ENCODE results near the gene KIAA0513.

KIAA0513 gene

GRCh38 chr16:85036236-85037049, 8.8 kb downstream of the KIAA0513 start:
- peak; percentile 61 for DNase-seq (ENCODE audit: low read depth)
- H3K4me3 ChIP-seq (ENCODE audit: low read depth, low read length) = no peak overlapping the region
- no peak for TF ChIP-seq CTCF (conservative IDR thresholded peaks at IDR 0.05; ENCODE audit: low read depth, low read length)

DNA sequence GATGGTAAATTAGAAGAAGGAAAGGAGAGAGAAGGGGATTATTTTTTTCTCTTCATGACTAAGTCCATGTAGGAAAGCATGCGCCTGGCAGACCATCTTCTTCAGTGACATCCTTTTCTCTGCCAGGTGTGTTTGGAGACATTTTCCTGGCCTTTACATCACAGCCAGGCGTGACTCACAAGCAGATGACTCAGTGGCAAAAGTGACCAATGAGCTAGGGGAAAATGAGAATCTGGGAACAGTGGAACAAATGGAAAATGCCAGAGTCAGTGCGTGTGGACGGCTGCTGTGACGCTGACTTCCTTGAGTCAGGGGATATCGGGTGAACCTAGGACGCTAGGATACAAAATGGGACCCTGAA, 9.4 kb downstream of the KIAA0513 start:
- peak; percentile 72 for DNase-seq (ENCODE audit: low read depth)
- no peak for TF ChIP-seq CTCF (conservative IDR thresholded peaks at IDR 0.05; ENCODE audit: low read depth, low read length)
- H3K4me3 ChIP-seq (ENCODE audit: low read depth, low read length) = no peak overlapping the region

DNA sequence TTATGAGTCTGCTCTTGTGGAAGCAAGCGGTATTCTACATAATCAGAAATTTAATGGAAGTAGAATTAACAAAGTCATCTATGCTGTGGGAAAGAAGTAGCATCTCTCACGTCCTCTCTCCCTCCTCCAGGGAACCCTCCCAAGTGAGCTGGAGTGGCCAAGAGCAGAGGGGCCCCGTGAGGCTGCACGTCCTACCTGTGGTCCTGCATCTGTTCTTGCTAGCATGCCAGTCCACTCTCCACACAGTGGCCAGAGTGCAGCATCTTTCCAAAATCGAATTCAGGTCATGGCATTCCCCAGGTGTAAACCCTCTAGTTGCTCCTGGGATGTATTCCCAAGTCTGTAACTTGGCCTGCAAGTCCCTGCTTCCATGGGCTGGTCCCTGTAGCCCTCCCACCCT, 10.1 kb downstream of the KIAA0513 start:
- DNase-seq (ENCODE audit: low read depth) = no peak
- TF ChIP-seq CTCF (conservative IDR thresholded peaks at IDR 0.05; ENCODE audit: low read depth, low read length) = no peak
- no peak overlapping the region for H3K4me3 ChIP-seq (ENCODE audit: low read depth, low read length)

GRCh38 chr16:85040685-85041084, 13.1 kb downstream of the KIAA0513 start:
- H3K4me3 ChIP-seq (ENCODE audit: low read depth, low read length) = no peak overlapping the region
- DNase-seq (ENCODE audit: low read depth) = no peak
- no peak for TF ChIP-seq CTCF (conservative IDR thresholded peaks at IDR 0.05; ENCODE audit: low read depth, low read length)

GRCh38 chr16:85041219-85042166, 13.9 kb downstream of the KIAA0513 start:
- H3K4me3 ChIP-seq (ENCODE audit: low read depth, low read length) = no peak overlapping the region
- no peak for TF ChIP-seq CTCF (conservative IDR thresholded peaks at IDR 0.05; ENCODE audit: low read depth, low read length)
- DNase-seq (ENCODE audit: low read depth) = no peak

DNA sequence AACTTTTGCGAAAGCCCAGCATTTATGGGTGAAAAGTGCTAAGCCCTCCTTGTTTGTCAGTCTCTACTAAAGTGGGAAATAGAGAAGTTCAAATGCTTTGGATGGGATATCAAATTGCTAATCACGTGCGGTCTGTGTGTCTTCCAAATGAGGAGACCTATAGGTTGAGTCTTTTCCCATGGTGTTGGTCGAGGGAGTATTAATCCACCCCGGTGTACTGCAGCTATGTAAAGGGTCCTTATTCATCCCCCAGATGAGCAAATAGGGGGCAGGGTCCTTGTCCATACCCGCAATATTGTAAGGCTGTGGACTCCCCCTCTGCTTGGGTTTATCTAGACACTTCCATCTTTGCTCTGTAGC, 14.6 kb downstream of the KIAA0513 start:
- DNase-seq (ENCODE audit: low read depth) = no peak
- no peak for TF ChIP-seq CTCF (conservative IDR thresholded peaks at IDR 0.05; ENCODE audit: low read depth, low read length)

More for the DNA sequence above, 14.6 kb downstream of the KIAA0513 start:
- H3K4me3 ChIP-seq (ENCODE audit: low read depth, low read length) = no peak overlapping the region

Data from choroid plexus epithelial cell (primary cell).